Endodermal cell (in vitro differentiated cells): Measurements from ENCODE around the gene IRF9. TPM values are rescaled to one million over a fixed set of nuclear protein-coding genes. Genes with fewer than 3 reads are reported as not detected.

ENCODE experiments used
- DNase-seq: peaks from one replicate; pipeline ENCODE4 v3.0.0-alpha.2; 2017
- H3K27ac ChIP-seq: 2 replicates; pipeline ENCODE4 v1.5.1; 2013; ENCODE audit warnings: mild to moderate bottlenecking, low read depth, low read length, moderate library complexity
- H3K27me3 ChIP-seq: 2 replicates; pipeline ENCODE4 v1.6.1; 2013; ENCODE audit warnings: mild to moderate bottlenecking, low read length, moderate library complexity; ENCODE audit not compliant: insufficient read depth, control insufficient read depth, poor library complexity, severe bottlenecking
- H3K36me3 ChIP-seq: 2 replicates; pipeline ENCODE4 v1.7.0; 2013; ENCODE audit warnings: mild to moderate bottlenecking, low read length, moderate library complexity; ENCODE audit not compliant: control insufficient read depth, insufficient read depth
- H3K4me1 ChIP-seq: one replicate; pipeline ENCODE4 v1.7.0; 2013; ENCODE audit warnings: low read length; ENCODE audit not compliant: control insufficient read depth, insufficient read depth
- H3K4me3 ChIP-seq: 2 replicates; pipeline ENCODE4 v1.5.1; 2013; ENCODE audit warnings: mild to moderate bottlenecking, low read length, moderate library complexity
- H3K9ac ChIP-seq: 2 replicates; pipeline ENCODE4 v1.6.1; 2013; ENCODE audit warnings: mild to moderate bottlenecking, low read length, moderate library complexity; ENCODE audit not compliant: poor library complexity, severe bottlenecking; ENCODE audit errors: extremely low read depth
- H3K9me3 ChIP-seq: 2 replicates; pipeline ENCODE4 v1.6.1; 2013; ENCODE audit warnings: mild to moderate bottlenecking, low read length, moderate library complexity; ENCODE audit not compliant: control insufficient read depth
- H3K27ac Mint-ChIP-seq: 2 replicates; pipeline ENCODE4 v1.8.0; 2020; ENCODE audit warnings: mixed read lengths
- H3K27me3 Mint-ChIP-seq: 2 replicates; pipeline ENCODE4 v1.8.0; 2021; ENCODE audit warnings: mild to moderate bottlenecking, mixed read lengths; ENCODE audit not compliant: insufficient read depth
- H3K36me3 Mint-ChIP-seq: 2 replicates; pipeline ENCODE4 v1.8.0; 2020; ENCODE audit warnings: low read depth, mixed read lengths
- H3K4me1 Mint-ChIP-seq: 2 replicates; pipeline ENCODE4 v1.8.0; 2020; ENCODE audit warnings: mixed read lengths
- H3K4me3 Mint-ChIP-seq: 2 replicates; pipeline ENCODE4 v1.8.0; 2020; ENCODE audit warnings: mild to moderate bottlenecking, moderate library complexity, mixed read lengths
- H3K9me3 Mint-ChIP-seq: 2 replicates; pipeline ENCODE4 v1.8.0; 2020; ENCODE audit warnings: mild to moderate bottlenecking, mixed read lengths
- WGBS, 2 experiments: methylation state at CpG; one replicate each; pipeline versions ENCODE4 v1.1.5 to v1.1.7; 2013; ENCODE audit warnings: missing lambda C conversion rate in 2 of 2, mixed read lengths in 1 of 2; ENCODE audit not compliant: insufficient coverage in 1 of 2, insufficient read length in 1 of 2; 5-methylcytosine and 5-hydroxymethylcytosine counted together
- microRNA-seq: library from miRNA; unstranded; fragments of <30 nt; microRNA quantifications from one replicate; pipeline ENCODE4 v1.2.0, GENCODE V29; 2020; ENCODE audit warnings: borderline microRNAs expressed
- total RNA-seq, 2 donors: library from RNA; stranded (reverse); fragmentation: NEBNext Ultra II Directional in 1 of 2; extraction: Animal tissue kit (Norgen Biotek cat#: 25700) in 1 of 2; gene quantifications; 2 replicates in 1 of 2; 3 replicates in 1 of 2; pipeline ENCODE4 v1.2.1, GENCODE V29; 2021
- TF ChIP-seq, protein P1 (sequence below): fragments of 200-600 bp; sonication (generic); conservative IDR thresholded peaks from 2 replicates; pipeline ENCODE4 v1.5.0; 2021; ENCODE audit warnings: antibody characterized with exemption, mild to moderate bottlenecking

The IRF9 gene
- total RNA-seq, 2 donors from 2014 or later = 13.6 to 26.9 TPM

DNA sequence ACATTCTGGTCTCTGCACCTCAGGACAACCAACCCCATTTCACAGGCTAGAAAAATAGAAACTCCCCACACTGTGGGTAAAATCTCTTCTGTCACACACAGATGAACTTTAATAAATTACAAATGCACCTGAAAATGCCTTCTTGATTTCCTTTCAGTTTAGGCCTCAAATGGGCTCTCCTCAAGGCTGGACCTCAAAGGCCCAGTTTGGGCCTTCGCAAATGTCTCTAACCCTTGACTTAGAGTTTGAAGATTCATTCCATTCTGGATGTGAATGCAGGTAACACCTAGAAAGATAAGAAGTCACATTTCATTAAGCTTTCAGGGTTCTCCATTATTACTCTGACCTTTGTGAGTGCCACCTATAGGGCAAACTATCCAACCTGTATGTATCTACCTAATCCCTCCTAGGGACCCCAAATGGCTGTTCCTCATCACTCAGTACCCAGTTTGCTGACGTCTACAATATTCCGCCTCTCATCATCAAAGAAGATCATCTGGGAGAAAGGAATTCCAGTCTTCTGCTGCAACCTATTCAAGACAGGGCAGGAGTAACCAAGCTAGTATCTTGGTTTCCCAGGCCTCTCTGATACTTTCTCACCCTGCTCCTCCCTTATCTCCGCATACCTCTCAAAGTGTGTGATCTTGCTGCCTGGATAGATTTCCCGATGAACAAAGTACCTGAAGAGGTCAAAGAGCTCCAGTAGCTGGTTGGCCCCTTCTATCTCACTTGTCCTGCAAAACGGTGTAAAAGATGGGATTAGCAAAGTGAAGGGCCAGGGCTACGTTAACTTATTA lies 53.0 kb downstream of the IRF9 start:
- Mint-ChIP-seq H3K27me3 (no peaks in the 10 kb centered on the region), H3K4me1 (peaks cover 16% of the 10 kb centered on the region), H3K9me3 (no peaks in the 10 kb centered on the region), H3K36me3 (peaks cover 33% of the 10 kb centered on the region), H3K4me3 (peak overlapping the region; percentile 92), H3K27ac (peak overlapping the region; percentile 99)
- Histone ChIP-seq H3K27ac (no peak overlapping the region), H3K4me1 (peaks cover 3% of the 10 kb centered on the region), H3K9me3 (no peaks in the 10 kb centered on the region), H3K27me3 (no peaks in the 10 kb centered on the region), H3K4me3 (peak overlapping the region; percentile 85), H3K36me3 (peaks cover 39% of the 10 kb centered on the region), H3K9ac (peak overlapping the region; percentile 79)
- no peak for DNase-seq
- 90 to 93% methylated on average over 5 to 7 of the region's 7 CpGs for WGBS, 2 experiments
- TF ChIP-seq, protein P1, sequence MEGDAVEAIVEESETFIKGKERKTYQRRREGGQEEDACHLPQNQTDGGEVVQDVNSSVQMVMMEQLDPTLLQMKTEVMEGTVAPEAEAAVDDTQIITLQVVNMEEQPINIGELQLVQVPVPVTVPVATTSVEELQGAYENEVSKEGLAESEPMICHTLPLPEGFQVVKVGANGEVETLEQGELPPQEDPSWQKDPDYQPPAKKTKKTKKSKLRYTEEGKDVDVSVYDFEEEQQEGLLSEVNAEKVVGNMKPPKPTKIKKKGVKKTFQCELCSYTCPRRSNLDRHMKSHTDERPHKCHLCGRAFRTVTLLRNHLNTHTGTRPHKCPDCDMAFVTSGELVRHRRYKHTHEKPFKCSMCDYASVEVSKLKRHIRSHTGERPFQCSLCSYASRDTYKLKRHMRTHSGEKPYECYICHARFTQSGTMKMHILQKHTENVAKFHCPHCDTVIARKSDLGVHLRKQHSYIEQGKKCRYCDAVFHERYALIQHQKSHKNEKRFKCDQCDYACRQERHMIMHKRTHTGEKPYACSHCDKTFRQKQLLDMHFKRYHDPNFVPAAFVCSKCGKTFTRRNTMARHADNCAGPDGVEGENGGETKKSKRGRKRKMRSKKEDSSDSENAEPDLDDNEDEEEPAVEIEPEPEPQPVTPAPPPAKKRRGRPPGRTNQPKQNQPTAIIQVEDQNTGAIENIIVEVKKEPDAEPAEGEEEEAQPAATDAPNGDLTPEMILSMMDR = no peak

GRCh38 chr14:24215495-24216344 lies 54.7 kb downstream of the IRF9 start, which contains the start of gene MDP1:
MDP1 (minus strand) TSS chr14:24216066; CDS start chr14:24215955, 111 bp downstream.
- peak within 1 kb of the TSS; percentile 86 for H3K4me3 ChIP-seq

More at GRCh38 chr14:24215495-24216344, 54.7 kb downstream of the IRF9 start, which contains the start of gene MDP1:
- Mint-ChIP-seq H3K4me1 (peaks cover 16% of the 10 kb centered on the region), H3K9me3 (no peaks in the 10 kb centered on the region), H3K4me3 (peak within 1 kb of the TSS; percentile 92), H3K27ac (peak within 1 kb of the TSS; percentile 96), H3K36me3 (peaks cover 18% of the 10 kb centered on the region), H3K27me3 (no peaks in the 10 kb centered on the region)
- DNase-seq = peak; percentile 92
- peak within 1 kb of the TSS; percentile 42 for H3K9ac ChIP-seq
- H3K36me3 ChIP-seq = peaks cover 23% of the 10 kb centered on the region
- H3K4me1 ChIP-seq = peaks cover 3% of the 10 kb centered on the region
- no peaks in the 10 kb centered on the region for H3K9me3 ChIP-seq
- TF ChIP-seq, protein P1 = peak; percentile 75
- WGBS, 2 experiments = 2% methylated on average over 13 to 38 of the region's 40 CpGs
- H3K27ac ChIP-seq = no peak within 1 kb of the TSS
- no peaks in the 10 kb centered on the region for H3K27me3 ChIP-seq

Small RNA genes lying within 50 kb of the gene (microRNA-seq; reads per million reads assigned to microRNA genes)
- not detected for gene MIR7703

Other genes starting within 250 kb of the IRF9 start
- 10 to 100 TPM; 18.3 to 20.9 TPM for gene DHRS4, start 207.5 kb upstream of the IRF9 start, total RNA-seq
- 10 to 100 TPM; 16.7 to 17.3 TPM for gene DHRS4L2, start 172.3 kb upstream of the IRF9 start, total RNA-seq
- gene CARMIL3, start 109.3 kb upstream of the IRF9 start, total RNA-seq = 1 to 10 TPM; 2.1 to 4.4 TPM
- gene CPNE6, start 89.7 kb upstream of the IRF9 start, total RNA-seq = not detected
- gene PCK2, start 67.0 kb upstream of the IRF9 start, total RNA-seq = 10 to 100 TPM; 37.7 to 42.8 TPM
- gene DCAF11, start 46.5 kb upstream of the IRF9 start, total RNA-seq = 10 to 100 TPM; 71.1 to 72.2 TPM
- gene NRL, start 46.3 kb upstream of the IRF9 start, total RNA-seq = 1 to 10 TPM; 1.9 TPM
- gene FITM1, start 30.6 kb upstream of the IRF9 start, total RNA-seq = 1 to 10 TPM in 1 of 2 donors, not detected in 1; 1.1 TPM
- 100 to 1,000 TPM in 1 of 2 donors, 10 to 100 TPM in 1; 68.6 to 108 TPM for gene PSME1, start 25.1 kb upstream of the IRF9 start, total RNA-seq
- gene EMC9, start 19.7 kb upstream of the IRF9 start, total RNA-seq = 10 to 100 TPM; 34.0 to 39.5 TPM
- 100 to 1,000 TPM; 106 to 112 TPM for gene PSME2, start 14.7 kb upstream of the IRF9 start, total RNA-seq
- gene RNF31, start 13.8 kb upstream of the IRF9 start, total RNA-seq = 10 to 100 TPM; 75.5 to 82.9 TPM
- 10 to 100 TPM; 60.3 to 98.3 TPM for gene REC8, start 10.8 kb downstream of the IRF9 start, total RNA-seq
- gene IPO4, start 27.6 kb downstream of the IRF9 start, total RNA-seq = 10 to 100 TPM; 56.3 to 67.4 TPM
- 10 to 100 TPM; 37.4 to 40.8 TPM for gene TM9SF1, start 34.2 kb downstream of the IRF9 start, total RNA-seq
- gene TSSK4, start 44.4 kb downstream of the IRF9 start, total RNA-seq = under 1 TPM; 0.38 to 0.51 TPM
- 10 to 100 TPM; 38.8 to 44.3 TPM for gene CHMP4A, start 52.2 kb downstream of the IRF9 start, total RNA-seq
- 10 to 100 TPM; 21.0 to 25.0 TPM for gene MDP1, start 54.8 kb downstream of the IRF9 start, total RNA-seq
- 100 to 1,000 TPM; 210 to 267 TPM for gene NEDD8, start 71.1 kb downstream of the IRF9 start, total RNA-seq
- 10 to 100 TPM; 56.1 to 63.1 TPM for gene GMPR2, start 71.7 kb downstream of the IRF9 start, total RNA-seq
- 10 to 100 TPM; 43.4 to 43.5 TPM for gene TINF2, start 81.4 kb downstream of the IRF9 start, total RNA-seq
- 1 to 10 TPM; 1.6 to 3.4 TPM for gene TGM1, start 101.9 kb downstream of the IRF9 start, total RNA-seq
- 10 to 100 TPM; 20.2 to 20.5 TPM for gene RABGGTA, start 110.3 kb downstream of the IRF9 start, total RNA-seq
- 10 to 100 TPM; 21.2 to 22.5 TPM for gene DHRS1, start 138.5 kb downstream of the IRF9 start, total RNA-seq
- gene NOP9, start 138.6 kb downstream of the IRF9 start, total RNA-seq = 10 to 100 TPM; 31.1 to 32.0 TPM
- gene CIDEB, start 146.7 kb downstream of the IRF9 start, total RNA-seq = 1 to 10 TPM in 1 of 2 donors, under 1 TPM in 1; 0.97 to 3.1 TPM
- 1 to 10 TPM; 7.4 to 9.5 TPM for gene LTB4R2, start 148.9 kb downstream of the IRF9 start, total RNA-seq
- 1 to 10 TPM; 6.4 to 6.6 TPM for gene LTB4R, start 150.2 kb downstream of the IRF9 start, total RNA-seq
- gene ADCY4, start 173.8 kb downstream of the IRF9 start, total RNA-seq = not detected
- not detected for gene RIPK3, start 178.7 kb downstream of the IRF9 start, total RNA-seq
- 10 to 100 TPM; 24.8 to 34.1 TPM for gene NFATC4, start 206.9 kb downstream of the IRF9 start, total RNA-seq
- gene NYNRIN, start 237.7 kb downstream of the IRF9 start, total RNA-seq = 10 to 100 TPM; 19.5 to 19.7 TPM